HL-60 (cell line): ENCODE data around the gene RPS14.

Experiments used
- DNase-seq, 2 experiments: peaks; one replicate each; pipeline ENCODE4 v3.0.0-alpha.2; 2010 to 2020; ENCODE audit warnings: low read depth in 1 of 2, low spot score in 1 of 2
- H3K27ac ChIP-seq: fragments of 250-450 bp; sonication (Bioruptor Pico); replicated peaks from 2 replicates; pipeline ENCODE4 v1.5.1; 2020; ENCODE audit warnings: mild to moderate bottlenecking, moderate library complexity
- H3K27me3 ChIP-seq: fragments of 250-450 bp; sonication (Bioruptor Pico); 2 replicates; pipeline ENCODE4 v1.5.1; 2021; ENCODE audit warnings: mild to moderate bottlenecking, moderate library complexity; ENCODE audit not compliant: insufficient read depth, poor library complexity, severe bottlenecking
- H3K4me3 ChIP-seq: replicated peaks from 2 replicates; pipeline ENCODE4 v1.5.1; 2011; ENCODE audit warnings: mild to moderate bottlenecking, control low read depth, low read length; ENCODE audit not compliant: insufficient read depth
- CTCF ChIP-seq: IDR thresholded peaks from one replicate; pipeline ENCODE4 v1.5.1; 2011; ENCODE audit warnings: low read length, control low read depth, inconsistent platforms; ENCODE audit not compliant: insufficient read depth
- GABPA ChIP-seq: IDR thresholded peaks from 2 replicates; pipeline ENCODE4 v1.6.1; 2012; ENCODE audit warnings: low read depth
- POLR2AphosphoS5 ChIP-seq: IDR thresholded peaks from 2 replicates; pipeline ENCODE4 v1.6.1; 2012; ENCODE audit warnings: low read depth
- REST ChIP-seq: IDR thresholded peaks from 2 replicates; pipeline ENCODE4 v1.6.1; 2012; ENCODE audit warnings: low read depth; ENCODE audit not compliant: insufficient replicate concordance
- SPI1 ChIP-seq: IDR thresholded peaks from 2 replicates; pipeline ENCODE4 v1.6.1; 2012; ENCODE audit warnings: low read depth, mild to moderate bottlenecking, borderline replicate concordance

Gene RPS14

GRCh38 chr5:150461231-150461630 lies 11.7 kb upstream of the RPS14 start:
- peak; percentile 52 to 87 for DNase-seq

GRCh38 chr5:150460781-150461180 lies 11.2 kb upstream of the RPS14 start:
- Histone ChIP-seq H3K4me3 (no peak overlapping the region), H3K27ac (peak overlapping the region; percentile 66), H3K27me3 (no peaks in the 10 kb centered on the region)
- DNase-seq = no peak
- TF ChIP-seq CTCF = no peak

More at GRCh38 chr5:150461231-150461630, 11.7 kb upstream of the RPS14 start:
- H3K4me3 ChIP-seq = no peak overlapping the region
- peak overlapping the region; percentile 66 for H3K27ac ChIP-seq
- TF ChIP-seq SPI1 = peak; percentile 44; the same call in 1 of the 2 replicates
- no peak for TF ChIP-seq GABPA
- H3K27me3 ChIP-seq = no peaks in the 10 kb centered on the region

- peak in 1 of 2 experiments; percentile 81 for DNase-seq
- Histone ChIP-seq H3K27me3 (no peaks in the 10 kb centered on the region), H3K27ac (peak overlapping the region; percentile 40), H3K4me3 (peak overlapping the region; percentile 23)
- TF ChIP-seq REST (no peak), CTCF (peak; percentile 46)
Measured at GRCh38 chr5:150458802-150459557, 9.4 kb upstream of the RPS14 start.

DNA sequence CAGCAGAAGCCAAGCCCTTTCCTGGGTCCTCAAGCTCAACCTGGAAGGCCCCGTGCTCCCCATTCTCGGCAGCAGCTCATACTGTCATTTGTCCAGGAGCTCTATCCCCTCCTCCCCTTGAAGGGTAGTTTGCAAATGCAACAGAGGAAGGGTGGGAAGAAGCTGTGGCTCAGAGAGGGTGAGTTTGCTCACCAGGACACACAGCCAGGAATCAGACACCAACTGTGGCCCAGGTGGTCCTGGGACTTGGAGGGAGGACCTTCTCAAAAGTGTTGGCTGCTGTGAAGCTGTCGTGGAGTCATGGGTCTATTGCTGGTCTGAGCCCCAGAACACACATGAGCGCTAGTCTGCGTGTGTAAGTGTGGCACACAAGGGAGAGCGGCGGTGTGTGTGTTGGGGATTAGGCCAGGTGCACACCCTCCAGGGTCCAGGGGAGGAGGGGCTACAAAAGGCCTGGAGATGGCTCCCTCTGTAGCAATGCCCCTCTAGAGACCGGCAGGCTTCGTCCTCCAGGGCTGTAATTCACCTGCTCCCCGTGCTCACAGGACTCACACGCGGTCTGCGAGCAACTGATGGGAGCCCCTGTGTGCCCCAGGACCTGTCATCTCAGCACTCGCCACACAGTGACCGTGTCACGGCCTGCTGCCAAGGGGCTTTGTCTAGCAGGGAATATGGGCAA lies 8.2 kb upstream of the RPS14 start:
- TF ChIP-seq SPI1 (no peak), CTCF (no peak), GABPA (no peak), REST (no peak), POLR2AphosphoS5 (no peak)
- Histone ChIP-seq H3K27me3 (no peaks in the 10 kb centered on the region), H3K4me3 (no peak overlapping the region), H3K27ac (peak overlapping the region; percentile 96)
- no peak for DNase-seq
